22Rv1 (cell line): ENCODE measurements around the gene FAM168A.

ENCODE experiments used
- ZFX ChIP-seq: fragments of 450-650 bp; IDR thresholded peaks from 2 replicates; pipeline ENCODE4 v1.6.1; 2017; ENCODE audit warnings: antibody characterized with exemption, borderline replicate concordance
- TF ChIP-seq, protein P1 (sequence below): fragments of 450-650 bp; IDR thresholded peaks from 2 replicates; pipeline ENCODE4 v1.5.1; 2017; ENCODE audit warnings: mild to moderate bottlenecking

DNA sequence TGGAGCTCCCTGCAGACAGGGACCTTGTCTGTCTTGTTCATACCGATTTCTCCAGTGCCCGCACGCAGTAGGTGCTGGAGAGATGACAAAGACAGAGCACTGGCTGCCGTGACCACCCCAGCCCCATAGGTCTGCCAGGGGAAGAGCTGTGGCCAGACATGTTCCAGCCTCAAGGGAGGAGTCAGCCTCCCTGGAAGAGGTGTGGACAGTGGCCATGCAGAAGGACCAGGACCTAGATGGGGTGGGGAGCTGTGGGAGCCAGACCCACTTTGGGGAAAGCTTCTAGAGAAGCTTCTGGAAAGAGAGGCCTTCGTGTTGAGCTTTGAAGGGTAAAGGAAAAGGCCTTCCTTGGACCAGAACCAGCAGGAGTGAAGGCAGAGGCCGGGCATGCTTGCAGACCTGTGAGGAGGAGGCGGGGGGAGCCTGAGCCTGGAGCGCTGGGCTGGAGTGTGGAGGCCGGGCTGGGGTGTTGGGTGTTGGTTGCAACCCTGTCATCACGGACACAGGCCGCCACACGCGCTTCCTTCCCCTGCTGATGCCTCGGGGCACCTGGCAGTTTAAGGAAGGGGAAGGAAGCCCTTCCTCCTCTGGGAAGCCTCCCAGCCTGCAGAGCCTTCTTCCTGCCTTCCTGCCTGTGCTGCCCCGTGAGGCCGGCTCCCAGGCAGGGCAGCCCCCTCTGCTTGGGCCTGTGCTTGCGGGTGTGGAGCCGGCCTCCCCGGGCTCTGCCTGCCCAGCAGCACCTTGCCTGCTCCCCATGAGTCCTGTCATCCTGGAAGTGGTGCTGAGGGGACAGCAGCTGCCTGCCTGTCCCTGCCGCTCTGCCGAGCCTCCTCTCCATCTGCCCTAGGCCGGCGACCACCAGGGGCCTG lies 209.4 kb downstream of the FAM168A start:
- TF ChIP-seq, protein P1, sequence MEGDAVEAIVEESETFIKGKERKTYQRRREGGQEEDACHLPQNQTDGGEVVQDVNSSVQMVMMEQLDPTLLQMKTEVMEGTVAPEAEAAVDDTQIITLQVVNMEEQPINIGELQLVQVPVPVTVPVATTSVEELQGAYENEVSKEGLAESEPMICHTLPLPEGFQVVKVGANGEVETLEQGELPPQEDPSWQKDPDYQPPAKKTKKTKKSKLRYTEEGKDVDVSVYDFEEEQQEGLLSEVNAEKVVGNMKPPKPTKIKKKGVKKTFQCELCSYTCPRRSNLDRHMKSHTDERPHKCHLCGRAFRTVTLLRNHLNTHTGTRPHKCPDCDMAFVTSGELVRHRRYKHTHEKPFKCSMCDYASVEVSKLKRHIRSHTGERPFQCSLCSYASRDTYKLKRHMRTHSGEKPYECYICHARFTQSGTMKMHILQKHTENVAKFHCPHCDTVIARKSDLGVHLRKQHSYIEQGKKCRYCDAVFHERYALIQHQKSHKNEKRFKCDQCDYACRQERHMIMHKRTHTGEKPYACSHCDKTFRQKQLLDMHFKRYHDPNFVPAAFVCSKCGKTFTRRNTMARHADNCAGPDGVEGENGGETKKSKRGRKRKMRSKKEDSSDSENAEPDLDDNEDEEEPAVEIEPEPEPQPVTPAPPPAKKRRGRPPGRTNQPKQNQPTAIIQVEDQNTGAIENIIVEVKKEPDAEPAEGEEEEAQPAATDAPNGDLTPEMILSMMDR: no peak
- no peak for TF ChIP-seq ZFX
